IPS-15b (cell line): ENCODE data around the gene ATG2A.
A peak's percentile ranks its signal among the peaks of the same experiment; 100 is the strongest.

Experiments used
- H3K27me3 ChIP-seq: one replicate; pipeline ENCODE4 v1.6.1; 2013; ENCODE audit warnings: low read length; ENCODE audit not compliant: control insufficient read depth, insufficient read depth
- H3K36me3 ChIP-seq: one replicate; pipeline ENCODE4 v1.6.1; 2013; ENCODE audit warnings: low read length; ENCODE audit not compliant: control insufficient read depth, insufficient read depth
- H3K4me1 ChIP-seq: one replicate; pipeline ENCODE4 v1.6.1; 2013; ENCODE audit warnings: mild to moderate bottlenecking, low read length; ENCODE audit not compliant: control insufficient read depth, insufficient read depth
- H3K4me3 ChIP-seq: one replicate; pipeline ENCODE4 v1.5.1; 2013; ENCODE audit warnings: low read depth, low read length
- H3K9ac ChIP-seq: one replicate; pipeline ENCODE4 v1.6.1; 2013; ENCODE audit warnings: low read depth, mild to moderate bottlenecking, low read length
- H3K9me3 ChIP-seq: one replicate; pipeline ENCODE4 v1.6.1; 2013; ENCODE audit warnings: mild to moderate bottlenecking, low read length; ENCODE audit not compliant: control insufficient read depth, insufficient read depth

ATG2A gene

DNA sequence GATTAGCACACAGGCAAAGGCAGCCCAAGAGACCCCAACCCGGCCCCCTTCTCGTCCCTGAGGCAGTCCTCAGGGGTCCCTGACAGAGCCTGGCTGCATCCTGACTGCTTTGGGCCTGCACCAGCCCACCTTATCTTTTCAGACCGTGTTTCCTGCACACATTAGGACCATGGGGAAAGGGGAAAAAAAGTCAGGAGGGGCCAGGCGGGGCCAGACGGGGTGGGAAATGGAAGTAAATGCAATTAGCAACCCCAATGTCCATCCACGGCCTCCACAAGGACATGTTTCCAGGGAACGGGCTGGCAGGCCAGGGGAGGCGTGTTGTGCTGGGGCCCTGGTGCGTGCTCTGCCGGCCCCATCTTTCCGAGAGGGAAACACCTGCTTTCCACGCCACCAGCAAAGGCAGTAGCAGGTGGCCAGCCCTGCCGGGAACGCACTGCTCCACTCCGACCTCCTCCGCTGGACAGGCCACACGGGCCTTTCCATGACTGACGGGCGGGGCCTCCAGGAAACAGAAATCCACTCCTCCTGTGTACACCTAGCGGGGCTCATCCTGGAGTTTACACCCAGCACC is 46.0 kb downstream of the ATG2A start:
- Histone ChIP-seq H3K9me3 (no peaks in the 10 kb centered on the region), H3K4me1 (no peaks in the 10 kb centered on the region), H3K9ac (no peak overlapping the region), H3K27me3 (no peaks in the 10 kb centered on the region), H3K4me3 (no peak overlapping the region), H3K36me3 (peaks cover 11% of the 10 kb centered on the region)

- peaks cover 11% of the 10 kb centered on the region for H3K36me3 ChIP-seq
Measured at GRCh38 chr11:64870176-64870892, 46.7 kb downstream of the ATG2A start.

GRCh38 chr11:64869571-64870175 is 47.3 kb downstream of the ATG2A start:
- Histone ChIP-seq H3K9me3 (no peaks in the 10 kb centered on the region), H3K36me3 (peaks cover 15% of the 10 kb centered on the region), H3K4me3 (no peak overlapping the region), H3K9ac (no peak overlapping the region), H3K27me3 (no peaks in the 10 kb centered on the region), H3K4me1 (no peaks in the 10 kb centered on the region)

More at GRCh38 chr11:64870176-64870892, 46.7 kb downstream of the ATG2A start:
- no peaks in the 10 kb centered on the region for H3K4me1 ChIP-seq
- no peak overlapping the region for H3K9ac ChIP-seq
- H3K9me3 ChIP-seq: no peaks in the 10 kb centered on the region
- H3K27me3 ChIP-seq: no peaks in the 10 kb centered on the region
- no peak overlapping the region for H3K4me3 ChIP-seq

DNA sequence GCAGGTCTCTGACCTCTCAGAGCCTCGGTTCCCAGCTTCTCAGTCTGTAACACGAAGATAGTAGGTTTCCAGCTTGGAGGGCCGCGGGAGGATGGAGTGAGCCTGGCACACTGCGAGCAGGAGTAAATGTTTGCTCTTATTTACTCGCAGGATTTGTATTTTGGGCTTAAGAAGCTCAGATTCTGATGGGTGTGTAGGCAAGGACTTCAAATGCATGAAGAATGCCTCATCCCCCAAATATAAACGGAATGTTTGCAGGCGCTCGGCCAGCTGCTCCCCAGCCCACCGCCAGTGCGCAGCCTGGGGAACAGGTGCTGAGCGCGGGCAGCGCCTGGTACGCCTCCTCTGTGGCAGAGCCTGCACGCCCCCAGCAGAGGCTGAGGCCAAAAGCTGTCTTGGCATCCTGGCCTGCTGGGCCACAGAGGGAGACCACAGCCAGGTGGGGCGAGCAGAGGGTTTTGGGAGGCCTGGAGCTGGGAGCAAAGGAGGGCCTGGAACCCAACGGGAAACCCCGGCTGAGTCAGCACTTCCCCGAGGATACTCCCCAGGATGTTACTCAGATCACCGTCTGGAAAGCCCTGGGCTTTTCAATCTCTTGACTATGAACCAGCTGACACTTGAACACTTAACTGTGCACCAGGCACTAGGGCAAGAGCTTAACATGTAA is 48.0 kb downstream of the ATG2A start:
- no peak overlapping the region for H3K9ac ChIP-seq
- H3K4me3 ChIP-seq: no peak overlapping the region
- no peaks in the 10 kb centered on the region for H3K27me3 ChIP-seq
- no peaks in the 10 kb centered on the region for H3K4me1 ChIP-seq
- no peaks in the 10 kb centered on the region for H3K9me3 ChIP-seq
- H3K36me3 ChIP-seq: peaks cover 11% of the 10 kb centered on the region

- Histone ChIP-seq H3K4me3 (no peak overlapping the region), H3K36me3 (peaks cover 11% of the 10 kb centered on the region), H3K9me3 (no peaks in the 10 kb centered on the region), H3K4me1 (no peaks in the 10 kb centered on the region), H3K9ac (no peak overlapping the region), H3K27me3 (no peaks in the 10 kb centered on the region)
Measured at GRCh38 chr11:64867748-64868462, 49.1 kb downstream of the ATG2A start.

GRCh38 chr11:64866173-64866491 is 50.9 kb downstream of the ATG2A start:
- H3K4me1 ChIP-seq: no peaks in the 10 kb centered on the region
- H3K9me3 ChIP-seq: no peaks in the 10 kb centered on the region
- H3K4me3 ChIP-seq: no peak overlapping the region
- H3K36me3 ChIP-seq: peaks cover 4% of the 10 kb centered on the region
- H3K27me3 ChIP-seq: no peaks in the 10 kb centered on the region
- no peak overlapping the region for H3K9ac ChIP-seq

DNA sequence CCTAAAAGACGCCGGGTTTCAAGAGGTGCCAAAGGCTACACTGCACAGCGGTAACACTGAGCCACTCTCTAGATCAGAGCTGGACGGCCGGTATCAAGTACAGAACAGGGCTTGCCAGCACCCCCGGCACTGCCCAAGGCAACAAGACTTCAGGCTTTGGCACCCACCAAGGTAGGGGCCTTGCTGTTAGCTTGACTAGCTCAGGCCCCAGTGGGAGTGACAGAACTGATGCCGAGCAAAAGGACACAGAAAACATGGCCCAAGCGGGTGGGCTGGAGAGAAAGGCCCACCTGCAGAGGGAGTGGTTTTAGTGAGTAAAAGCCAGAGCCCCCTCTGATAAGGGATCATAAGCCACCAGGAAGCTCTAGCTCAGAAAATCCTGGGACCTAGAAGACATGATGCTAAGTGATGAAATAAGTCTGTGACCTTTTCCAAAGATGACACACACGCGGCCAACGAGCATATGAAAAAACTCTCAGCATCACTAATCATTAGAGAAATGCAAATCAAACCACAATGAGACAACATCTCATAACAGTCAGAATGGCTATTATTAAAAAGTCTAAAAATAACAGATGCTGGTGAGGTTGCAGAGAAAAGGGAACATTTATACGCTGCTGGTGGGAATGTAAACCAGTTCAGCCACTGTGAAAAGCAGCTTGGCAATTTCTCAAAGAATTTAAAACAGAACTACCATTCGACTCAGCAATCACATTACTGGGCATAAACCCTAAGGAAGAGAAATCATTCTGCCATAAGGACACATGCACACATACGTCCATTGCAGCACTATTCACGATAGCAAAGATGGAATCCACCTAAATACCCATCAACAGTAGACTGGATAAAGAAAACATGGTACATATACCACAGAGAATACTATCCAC is 51.5 kb downstream of the ATG2A start:
- Histone ChIP-seq H3K9me3 (no peaks in the 10 kb centered on the region), H3K4me1 (no peaks in the 10 kb centered on the region), H3K4me3 (no peak overlapping the region), H3K27me3 (no peaks in the 10 kb centered on the region), H3K36me3 (peaks cover 4% of the 10 kb centered on the region), H3K9ac (no peak overlapping the region)

GRCh38 chr11:64864473-64865285 is 52.3 kb downstream of the ATG2A start:
- Histone ChIP-seq H3K9me3 (no peaks in the 10 kb centered on the region), H3K4me1 (no peaks in the 10 kb centered on the region), H3K9ac (peak overlapping the region; percentile 24), H3K36me3 (peaks cover 4% of the 10 kb centered on the region), H3K4me3 (no peak overlapping the region), H3K27me3 (no peaks in the 10 kb centered on the region)

GRCh38 chr11:64864135-64864472 is 52.9 kb downstream of the ATG2A start:
- no peaks in the 10 kb centered on the region for H3K27me3 ChIP-seq
- H3K4me3 ChIP-seq: no peak overlapping the region
- no peaks in the 10 kb centered on the region for H3K4me1 ChIP-seq
- H3K36me3 ChIP-seq: peaks cover 4% of the 10 kb centered on the region
- H3K9ac ChIP-seq: peak overlapping the region; percentile 54
- H3K9me3 ChIP-seq: no peaks in the 10 kb centered on the region

DNA sequence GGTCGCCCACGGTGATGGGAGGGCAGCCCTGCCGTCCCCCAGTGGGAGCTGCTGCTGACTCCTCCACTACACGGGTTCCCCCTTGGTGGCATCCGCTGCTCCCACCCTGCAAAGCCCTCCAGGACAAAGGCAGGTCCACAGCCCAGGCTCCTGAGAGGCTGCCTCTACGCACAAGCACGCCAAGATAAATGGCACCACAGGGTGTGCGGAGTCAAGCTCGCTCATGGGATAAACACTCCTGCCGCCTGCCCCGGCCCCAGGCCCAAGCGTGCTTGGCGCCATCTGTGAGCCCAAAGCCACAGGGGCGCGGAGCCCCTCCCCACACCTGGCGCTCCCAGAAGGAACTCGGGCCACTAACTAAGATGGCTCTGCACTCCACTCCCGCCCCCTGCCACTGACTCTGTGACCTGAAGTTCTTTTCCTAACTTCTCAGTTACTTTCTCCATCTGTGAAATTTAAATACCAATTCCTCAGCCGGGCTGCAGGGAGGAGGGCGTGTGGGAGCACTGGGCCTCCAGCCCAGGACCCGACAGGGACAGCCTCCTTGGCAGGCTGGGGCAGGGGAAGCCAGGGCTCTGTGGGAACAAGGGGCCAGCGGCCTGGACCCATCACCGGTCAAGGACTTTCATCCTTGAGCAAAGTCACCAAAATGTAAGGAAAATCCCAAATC is 53.5 kb downstream of the ATG2A start:
- Histone ChIP-seq H3K27me3 (no peaks in the 10 kb centered on the region), H3K36me3 (peaks cover 4% of the 10 kb centered on the region), H3K4me3 (no peak overlapping the region), H3K9me3 (no peaks in the 10 kb centered on the region), H3K4me1 (no peaks in the 10 kb centered on the region), H3K9ac (peak overlapping the region; percentile 54)
